SK-N-SH (cell line): ENCODE results near the gene SLC25A29. TPM values are rescaled to one million over a fixed set of nuclear protein-coding genes. Genes with fewer than 3 reads are reported as not detected.

Source experiments
- CTCF ChIA-PET: fragments of 300-600, 350-600 bp; formaldehyde crosslinking; extraction: SDS; loops from one replicate; lab custom pipeline; 2021; lab: Yijun Ruan, JAX
- POLR2A ChIA-PET: fragments of 350-600 bp; sonication (Branson Sonifier 250); formaldehyde crosslinking; extraction: SDS; loops from one replicate; lab custom pipeline; 2020; ENCODE audit warnings: antibody characterized with exemption, inconsistent platforms; lab: Yijun Ruan, JAX
- DNase-seq: peaks from one replicate; pipeline ENCODE4 v3.0.0; 2012
- H2AFZ ChIP-seq: fragments of 200-600 bp; sonication (generic); 2 replicates; pipeline ENCODE4 v1.8.1; 2016; ENCODE audit warnings: antibody characterized with exemption, mild to moderate bottlenecking, low read depth
- H3F3A ChIP-seq: fragments of 200-600 bp; sonication (generic); replicated peaks from 2 replicates; pipeline ENCODE3; 2016; ENCODE audit warnings: antibody characterized with exemption, mild to moderate bottlenecking; ENCODE audit not compliant: insufficient read depth
- H3K27ac ChIP-seq, 2 experiments: fragments of 200-500 bp in 1 of 2; fragments of 200-600 bp in 1 of 2; sonication (Bioruptor generic) in 1 of 2; sonication (generic), shearing (Covaris generic) in 1 of 2; 2 replicates each; pipeline versions ENCODE4 v1.5.1 to v1.6.1; 2014 to 2016; ENCODE audit warnings: low read depth in 2 of 2, inconsistent platforms in 1 of 2, low read length in 1 of 2, mild to moderate bottlenecking in 1 of 2, mixed read lengths in 1 of 2
- H3K27me3 ChIP-seq: fragments of 200-600 bp; sonication (generic), shearing (Covaris generic); 2 replicates; pipeline ENCODE4 v1.6.1; 2016; ENCODE audit warnings: mixed run types; ENCODE audit not compliant: insufficient read depth
- H3K36me3 ChIP-seq, 2 experiments: fragments of 200-500 bp in 1 of 2; fragments of 200-600 bp in 1 of 2; sonication (Bioruptor generic) in 1 of 2; sonication (generic) in 1 of 2; replicated peaks in 1 of 2; 2 replicates each; pipeline versions ENCODE3 to v1.5.1; 2014 to 2016; ENCODE audit warnings: low read length in 1 of 2, mild to moderate bottlenecking in 1 of 2; ENCODE audit not compliant: insufficient read depth in 2 of 2, control insufficient read depth in 1 of 2
- H3K4me1 ChIP-seq, 2 experiments: fragments of 200-500 bp in 1 of 2; fragments of 200-600 bp in 1 of 2; sonication (Bioruptor generic) in 1 of 2; sonication (generic), shearing (Covaris generic) in 1 of 2; 2 replicates each; pipeline versions ENCODE4 v1.5.1 to v1.6.1; 2014 to 2016; ENCODE audit warnings: low read depth in 1 of 2, low read length in 1 of 2, mixed run types in 1 of 2; ENCODE audit not compliant: insufficient read depth in 2 of 2, control insufficient read depth in 1 of 2
- H3K4me2 ChIP-seq: fragments of 200-600 bp; sonication (generic), shearing (Covaris generic); 2 replicates; pipeline ENCODE4 v1.6.1; 2017; ENCODE audit warnings: mixed run types
- H3K4me3 ChIP-seq, 2 experiments: fragments of 200-500 bp in 1 of 2; fragments of 200-600 bp in 1 of 2; sonication (Bioruptor generic) in 1 of 2; sonication (generic), shearing (Covaris generic) in 1 of 2; 2 replicates each; pipeline versions ENCODE4 v1.5.1 to v1.8.1; 2014 to 2016; ENCODE audit warnings: low read depth in 2 of 2, inconsistent platforms in 1 of 2, low read length in 1 of 2, mild to moderate bottlenecking in 1 of 2, mixed read lengths in 1 of 2, moderate library complexity in 1 of 2
- H3K79me2 ChIP-seq: fragments of 200-600 bp; sonication (generic); 2 replicates; pipeline ENCODE4 v1.8.1; 2017; ENCODE audit warnings: mild to moderate bottlenecking; ENCODE audit not compliant: insufficient read depth
- H3K9ac ChIP-seq: fragments of 200-600 bp; sonication (generic); 2 replicates; pipeline ENCODE4 v1.6.1; 2017; ENCODE audit warnings: mixed run types
- H3K9me2 ChIP-seq: fragments of 200-600 bp; sonication (generic); 2 replicates; pipeline ENCODE4 v1.6.1; 2017; ENCODE audit warnings: mixed run types
- H3K9me3 ChIP-seq: fragments of 200-600 bp; sonication (generic); 2 replicates; pipeline ENCODE4 v1.6.1; 2017; ENCODE audit warnings: mixed run types, mild to moderate bottlenecking, moderate library complexity
- H4K20me1 ChIP-seq: fragments of 200-600 bp; sonication (generic); 2 replicates; pipeline ENCODE4 v1.6.1; 2017; ENCODE audit warnings: mild to moderate bottlenecking, mixed run types; ENCODE audit not compliant: insufficient read depth
- CHD2 ChIP-seq: fragments of 150-350 bp; IDR thresholded peaks from 2 replicates; pipeline ENCODE4 v1.6.1; 2018; ENCODE audit warnings: low read length; ENCODE audit not compliant: partially characterized antibody
- ELF1 ChIP-seq: IDR thresholded peaks from 2 replicates; pipeline ENCODE4 v1.4.0; 2012
- EZH2phosphoT487 ChIP-seq: fragments of 200-600 bp; sonication (generic); IDR thresholded peaks from 2 replicates; pipeline ENCODE4 v1.6.1; 2017; ENCODE audit warnings: low read depth, mixed run types, mild to moderate bottlenecking, antibody characterized with exemption, moderate library complexity, borderline replicate concordance
- FOXM1 ChIP-seq: IDR thresholded peaks from 2 replicates; pipeline ENCODE4 v1.4.0; 2012; ENCODE audit warnings: low read depth, mild to moderate bottlenecking
- GATA2 ChIP-seq: sonication (generic); formaldehyde crosslinking; IDR thresholded peaks from 2 replicates; pipeline ENCODE4 v1.5.0; 2020; ENCODE audit warnings: mild to moderate bottlenecking, missing genetic modification reagents
- JUND ChIP-seq: IDR thresholded peaks from 2 replicates; pipeline ENCODE4 v1.4.0; 2012
- MXI1 ChIP-seq: IDR thresholded peaks from 2 replicates; pipeline ENCODE4 v1.6.1; 2012; ENCODE audit warnings: mild to moderate bottlenecking, low read depth, low read length, improper control_type of control experiment
- NFIC ChIP-seq: IDR thresholded peaks from 2 replicates; pipeline ENCODE4 v1.4.0; 2012; ENCODE audit warnings: borderline replicate concordance
- NRF1 ChIP-seq: IDR thresholded peaks from 2 replicates; pipeline ENCODE4 v1.6.1; 2012; ENCODE audit warnings: low read depth, mild to moderate bottlenecking, low read length
- RCOR1 ChIP-seq: fragments of 150-350 bp; IDR thresholded peaks from 2 replicates; pipeline ENCODE4 v1.6.1; 2017; ENCODE audit warnings: antibody characterized with exemption, low read length
- RFX5 ChIP-seq: IDR thresholded peaks from 2 replicates; pipeline ENCODE4 v1.6.1; 2012; ENCODE audit warnings: mild to moderate bottlenecking, improper control_type of control experiment, low read length
- RXRA ChIP-seq: IDR thresholded peaks from 2 replicates; pipeline ENCODE4 v1.4.0; 2012; ENCODE audit warnings: low read depth, mild to moderate bottlenecking, borderline replicate concordance
- SIN3A ChIP-seq: IDR thresholded peaks from 2 replicates; pipeline ENCODE4 v1.6.1; 2012; ENCODE audit warnings: low read depth, mild to moderate bottlenecking, low read length, moderate library complexity, borderline replicate concordance
- SMC3 ChIP-seq: IDR thresholded peaks from 2 replicates; pipeline ENCODE4 v1.6.1; 2012; ENCODE audit warnings: low read depth, low read length, improper control_type of control experiment
- TAF1 ChIP-seq: IDR thresholded peaks from 2 replicates; pipeline ENCODE4 v1.6.1; 2012; ENCODE audit warnings: low read depth, mild to moderate bottlenecking, low read length, moderate library complexity, borderline replicate concordance
- TEAD4 ChIP-seq: IDR thresholded peaks from 2 replicates; pipeline ENCODE4 v1.4.0; 2012; ENCODE audit warnings: mild to moderate bottlenecking, borderline replicate concordance; ENCODE audit not compliant: insufficient read depth
- USF2 ChIP-seq: fragments of 150-350 bp; IDR thresholded peaks from 2 replicates; pipeline ENCODE4 v1.6.1; 2017; ENCODE audit warnings: antibody characterized with exemption, low read length, low read depth, borderline replicate concordance
- YY1 ChIP-seq: IDR thresholded peaks from 2 replicates; pipeline ENCODE4 v1.4.0; 2012; ENCODE audit warnings: low read depth, mild to moderate bottlenecking
- WGBS: methylation state at CpG from one replicate; pipeline ENCODE4 v1.1.6; 2017; ENCODE audit warnings: low lambda C conversion rate; 5-methylcytosine and 5-hydroxymethylcytosine counted together
- polyA plus RNA-seq, 3 experiments: library from polyadenylated mRNA; depleted of rRNA; stranded (reverse); fragments of >200 nt; gene quantifications; 2 replicates each; pipeline ENCODE4 v1.2.3, GENCODE V29; 2012
- TF ChIP-seq, protein P1 (sequence below): fragments of 200-600 bp; sonication (generic); IDR thresholded peaks from 2 replicates; pipeline ENCODE4 v1.6.1; 2017; ENCODE audit warnings: antibody characterized with exemption, mild to moderate bottlenecking, moderate library complexity
- TF ChIP-seq, protein P2 (sequence below): IDR thresholded peaks from 2 replicates; pipeline ENCODE4; 2012
- TF ChIP-seq, protein P3 (sequence below): IDR thresholded peaks from 2 replicates; pipeline ENCODE4 v1.4.0; 2012; ENCODE audit warnings: low read depth

The SLC25A29 gene
- polyA plus RNA-seq, 1 of the 3 experiments (the other 2 are of a cell fraction) = 66.9 TPM

DNA sequence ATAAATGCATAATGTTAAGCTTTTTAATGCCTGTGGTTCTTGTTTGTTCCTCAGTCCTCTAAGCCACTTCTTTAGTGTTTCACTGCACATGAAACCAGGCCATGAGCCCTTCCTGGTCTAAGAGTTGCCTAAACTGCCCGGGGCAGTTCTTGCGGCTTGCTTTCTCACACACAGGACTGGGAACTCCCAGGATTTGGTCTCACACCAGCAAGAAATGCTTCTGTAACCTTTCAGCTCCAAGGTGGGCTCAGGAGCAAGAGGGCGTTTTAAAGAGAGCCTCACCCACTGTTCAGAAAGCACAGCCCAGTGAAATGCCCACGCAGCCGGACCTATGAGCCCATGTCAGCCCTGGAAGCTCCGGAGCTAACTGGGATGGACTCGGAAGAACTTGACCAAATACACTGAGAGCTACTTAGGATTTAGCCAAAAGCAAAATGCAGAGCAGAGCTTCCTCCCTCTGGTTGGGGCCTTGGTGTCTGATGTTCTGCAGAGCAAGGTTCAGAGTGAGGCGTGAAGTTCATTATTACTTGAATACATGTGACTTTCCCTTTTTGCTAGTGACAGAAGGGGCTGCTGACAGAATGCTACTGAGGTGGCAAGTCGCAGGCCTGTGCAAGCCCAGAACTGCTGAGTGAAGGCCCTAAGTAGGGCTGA is 23.4 kb downstream of the SLC25A29 start:
- WGBS = 98% methylated on average over 8 of the region's 9 CpGs
- Histone ChIP-seq H3K9me3 (no peaks in the 10 kb centered on the region), H3K4me2 (no peak overlapping the region), H3K9ac (no peak overlapping the region), H3F3A (peaks cover 7% of the 10 kb centered on the region), H3K9me2 (no peaks in the 10 kb centered on the region), H2AFZ (no peak overlapping the region), H3K36me3 (peaks cover 12 to 16% of the 10 kb centered on the region in 2 experiments), H3K79me2 (peaks cover 39% of the 10 kb centered on the region), H4K20me1 (peaks cover 29% of the 10 kb centered on the region), H3K27ac (no peak overlapping the region), H3K4me1 (peaks cover 11 to 16% of the 10 kb centered on the region in 2 experiments), H3K27me3 (no peaks in the 10 kb centered on the region), H3K4me3 (no peak overlapping the region)
- ChIA-PET CTCF (interaction anchor here (1.2 to 5.6 kb wide), 6 partner anchors 10 to 174 kb away, joined by 3 to 58 read pairs (median 10); no protein-coding TSS in a partner anchor), POLR2A (no interaction called here)
- TF ChIP-seq TEAD4 (no peak), TAF1 (no peak), CHD2 (no peak), RXRA (no peak), JUND (no peak), NFIC (no peak), MXI1 (no peak), ELF1 (no peak), NRF1 (no peak), FOXM1 (no peak), SIN3A (no peak), RFX5 (no peak)
- TF ChIP-seq, protein P1, sequence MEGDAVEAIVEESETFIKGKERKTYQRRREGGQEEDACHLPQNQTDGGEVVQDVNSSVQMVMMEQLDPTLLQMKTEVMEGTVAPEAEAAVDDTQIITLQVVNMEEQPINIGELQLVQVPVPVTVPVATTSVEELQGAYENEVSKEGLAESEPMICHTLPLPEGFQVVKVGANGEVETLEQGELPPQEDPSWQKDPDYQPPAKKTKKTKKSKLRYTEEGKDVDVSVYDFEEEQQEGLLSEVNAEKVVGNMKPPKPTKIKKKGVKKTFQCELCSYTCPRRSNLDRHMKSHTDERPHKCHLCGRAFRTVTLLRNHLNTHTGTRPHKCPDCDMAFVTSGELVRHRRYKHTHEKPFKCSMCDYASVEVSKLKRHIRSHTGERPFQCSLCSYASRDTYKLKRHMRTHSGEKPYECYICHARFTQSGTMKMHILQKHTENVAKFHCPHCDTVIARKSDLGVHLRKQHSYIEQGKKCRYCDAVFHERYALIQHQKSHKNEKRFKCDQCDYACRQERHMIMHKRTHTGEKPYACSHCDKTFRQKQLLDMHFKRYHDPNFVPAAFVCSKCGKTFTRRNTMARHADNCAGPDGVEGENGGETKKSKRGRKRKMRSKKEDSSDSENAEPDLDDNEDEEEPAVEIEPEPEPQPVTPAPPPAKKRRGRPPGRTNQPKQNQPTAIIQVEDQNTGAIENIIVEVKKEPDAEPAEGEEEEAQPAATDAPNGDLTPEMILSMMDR = no peak
- TF ChIP-seq, protein P2, sequence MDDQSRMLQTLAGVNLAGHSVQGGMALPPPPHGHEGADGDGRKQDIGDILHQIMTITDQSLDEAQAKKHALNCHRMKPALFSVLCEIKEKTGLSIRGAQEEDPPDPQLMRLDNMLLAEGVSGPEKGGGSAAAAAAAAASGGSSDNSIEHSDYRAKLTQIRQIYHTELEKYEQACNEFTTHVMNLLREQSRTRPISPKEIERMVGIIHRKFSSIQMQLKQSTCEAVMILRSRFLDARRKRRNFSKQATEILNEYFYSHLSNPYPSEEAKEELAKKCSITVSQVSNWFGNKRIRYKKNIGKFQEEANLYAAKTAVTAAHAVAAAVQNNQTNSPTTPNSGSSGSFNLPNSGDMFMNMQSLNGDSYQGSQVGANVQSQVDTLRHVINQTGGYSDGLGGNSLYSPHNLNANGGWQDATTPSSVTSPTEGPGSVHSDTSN = no peak
- no peak for DNase-seq

DNA sequence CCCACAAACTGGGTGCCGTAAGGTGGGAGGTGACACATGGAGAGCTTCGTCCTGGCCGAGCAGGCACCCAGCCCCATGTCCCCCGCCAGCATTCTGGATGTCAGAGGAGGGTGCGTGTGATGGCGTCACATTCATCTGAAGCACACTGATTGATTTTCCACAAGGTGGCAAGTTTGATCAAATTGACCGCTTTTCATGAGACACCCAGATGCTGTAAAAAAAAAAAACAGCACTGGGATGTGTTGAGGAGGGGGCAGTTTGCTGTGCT is 24.2 kb downstream of the SLC25A29 start:
- Histone ChIP-seq H3K9ac (no peak overlapping the region), H3K9me2 (no peaks in the 10 kb centered on the region), H3K4me3 (no peak overlapping the region), H3K4me1 (peaks cover 11 to 13% of the 10 kb centered on the region in 2 experiments), H2AFZ (no peak overlapping the region), H4K20me1 (peaks cover 38% of the 10 kb centered on the region), H3K27me3 (no peaks in the 10 kb centered on the region), H3K79me2 (peaks cover 45% of the 10 kb centered on the region), H3K36me3 (peaks cover 18 to 20% of the 10 kb centered on the region in 2 experiments), H3K27ac (no peak overlapping the region; a peak in 1 of 4 replicates), H3F3A (peaks cover 7% of the 10 kb centered on the region), H3K9me3 (no peaks in the 10 kb centered on the region), H3K4me2 (no peak overlapping the region)
- POLR2A ChIA-PET = no interaction called here
- CTCF ChIA-PET = interaction anchor here (1.3 to 5.6 kb wide), 4 partner anchors 9 to 96 kb away, joined by 4 to 58 read pairs (median 10); no protein-coding TSS in a partner anchor
- WGBS = 98% methylated on average over 7 of the region's 7 CpGs
- DNase-seq = no peak
- TF ChIP-seq USF2 = no peak
- TF ChIP-seq CHD2 = no peak
- no peak for TF ChIP-seq GATA2 (CRISPR knock-in tag)
- TF ChIP-seq FOXM1 = no peak
- no peak for TF ChIP-seq SIN3A
- TF ChIP-seq RCOR1 = no peak
- TF ChIP-seq TAF1 = no peak
- TF ChIP-seq, protein P3, sequence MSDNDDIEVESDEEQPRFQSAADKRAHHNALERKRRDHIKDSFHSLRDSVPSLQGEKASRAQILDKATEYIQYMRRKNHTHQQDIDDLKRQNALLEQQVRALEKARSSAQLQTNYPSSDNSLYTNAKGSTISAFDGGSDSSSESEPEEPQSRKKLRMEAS = no peak
- no peak for TF ChIP-seq YY1
- TF ChIP-seq NFIC = no peak
- no peak for TF ChIP-seq RFX5
- TF ChIP-seq EZH2phosphoT487 = no peak
- no peak for TF ChIP-seq TEAD4
- TF ChIP-seq, protein P1 = no peak
- TF ChIP-seq SMC3 = no peak
